Measurements from ENCODE around the gene DIP2C. TPM values are rescaled to one million over a fixed set of nuclear protein-coding genes. Genes with fewer than 3 reads are reported as not detected.

Gene DIP2C
- total RNA-seq, 3 donors from 2014 or later: 0.20 to 0.27 (median 0.26) TPM

- H3K36me3 Mint-ChIP-seq (ENCODE audit: insufficient read depth): peaks cover 14% of the 10 kb centered on the region
- no peaks in the 10 kb centered on the region for H3K4me1 Mint-ChIP-seq (ENCODE audit: low read depth)
- H3K27me3 Mint-ChIP-seq (ENCODE audit: low read depth): no peaks in the 10 kb centered on the region
- H3K9me3 Mint-ChIP-seq: no peaks in the 10 kb centered on the region
- no peak for DNase-seq
- ATAC-seq: no peak
- no peak overlapping the region for H3K4me3 Mint-ChIP-seq
Measured at GRCh38 chr10:413662-414071, 275.8 kb downstream of the DIP2C start.

- ATAC-seq: no peak
Measured at GRCh38 chr10:412109-412508, 277.4 kb downstream of the DIP2C start.

GRCh38 chr10:411603-412002 is 277.9 kb downstream of the DIP2C start:
- no peaks in the 10 kb centered on the region for H3K4me1 Mint-ChIP-seq (ENCODE audit: low read depth)
- DNase-seq: no peak

More at GRCh38 chr10:412109-412508, 277.4 kb downstream of the DIP2C start:
- Mint-ChIP-seq H3K4me1 (ENCODE audit: low read depth) (no peaks in the 10 kb centered on the region), H3K27me3 (ENCODE audit: low read depth) (no peaks in the 10 kb centered on the region), H3K4me3 (no peak overlapping the region), H3K36me3 (ENCODE audit: insufficient read depth) (peaks cover 16% of the 10 kb centered on the region), H3K9me3 (no peaks in the 10 kb centered on the region)
- no peak for DNase-seq

GRCh38 chr10:409408-410040 is 279.9 kb downstream of the DIP2C start:
- H3K27me3 Mint-ChIP-seq (ENCODE audit: low read depth): no peaks in the 10 kb centered on the region
- DNase-seq (no peak), ATAC-seq (no peak)
- H3K9me3 Mint-ChIP-seq: no peaks in the 10 kb centered on the region
- peaks cover 28% of the 10 kb centered on the region for H3K36me3 Mint-ChIP-seq (ENCODE audit: insufficient read depth)
- no peaks in the 10 kb centered on the region for H3K4me1 Mint-ChIP-seq (ENCODE audit: low read depth)
- H3K4me3 Mint-ChIP-seq: no peak overlapping the region

More at GRCh38 chr10:411603-412002, 277.9 kb downstream of the DIP2C start:
- Mint-ChIP-seq H3K9me3 (no peaks in the 10 kb centered on the region), H3K4me3 (no peak overlapping the region), H3K27me3 (ENCODE audit: low read depth) (no peaks in the 10 kb centered on the region), H3K36me3 (ENCODE audit: insufficient read depth) (peaks cover 19% of the 10 kb centered on the region)
- ATAC-seq: no peak

- no peaks in the 10 kb centered on the region for H3K9me3 Mint-ChIP-seq
- H3K4me3 Mint-ChIP-seq: no peak overlapping the region
- no peaks in the 10 kb centered on the region for H3K27me3 Mint-ChIP-seq (ENCODE audit: low read depth)
- no peaks in the 10 kb centered on the region for H3K4me1 Mint-ChIP-seq (ENCODE audit: low read depth)
- ATAC-seq (no peak), DNase-seq (no peak)
- H3K36me3 Mint-ChIP-seq (ENCODE audit: insufficient read depth): peaks cover 28% of the 10 kb centered on the region
Measured at GRCh38 chr10:408236-408635, 281.2 kb downstream of the DIP2C start.

GRCh38 chr10:406976-407375 is 282.5 kb downstream of the DIP2C start:
- ATAC-seq: no peak
- no peaks in the 10 kb centered on the region for H3K9me3 Mint-ChIP-seq
- peaks cover 28% of the 10 kb centered on the region for H3K36me3 Mint-ChIP-seq (ENCODE audit: insufficient read depth)
- no peak for DNase-seq
- H3K4me1 Mint-ChIP-seq (ENCODE audit: low read depth): no peaks in the 10 kb centered on the region
- no peak overlapping the region for H3K4me3 Mint-ChIP-seq
- no peaks in the 10 kb centered on the region for H3K27me3 Mint-ChIP-seq (ENCODE audit: low read depth)

GRCh38 chr10:405648-406047 is 283.8 kb downstream of the DIP2C start:
- ATAC-seq: no peak
- Mint-ChIP-seq H3K36me3 (ENCODE audit: insufficient read depth) (peaks cover 28% of the 10 kb centered on the region), H3K4me3 (no peak overlapping the region), H3K4me1 (ENCODE audit: low read depth) (no peaks in the 10 kb centered on the region), H3K27me3 (ENCODE audit: low read depth) (no peaks in the 10 kb centered on the region), H3K9me3 (no peaks in the 10 kb centered on the region)
- DNase-seq: no peak

- ATAC-seq (no peak), DNase-seq (no peak)
- Mint-ChIP-seq H3K4me3 (no peak overlapping the region), H3K4me1 (ENCODE audit: low read depth) (no peaks in the 10 kb centered on the region), H3K9me3 (no peaks in the 10 kb centered on the region), H3K27me3 (ENCODE audit: low read depth) (no peaks in the 10 kb centered on the region), H3K36me3 (ENCODE audit: insufficient read depth) (peaks cover 24% of the 10 kb centered on the region)
Measured at GRCh38 chr10:404991-405390, 284.5 kb downstream of the DIP2C start.

GRCh38 chr10:404346-404745 is 285.1 kb downstream of the DIP2C start:
- Mint-ChIP-seq H3K4me3 (no peak overlapping the region), H3K4me1 (ENCODE audit: low read depth) (no peaks in the 10 kb centered on the region), H3K9me3 (no peaks in the 10 kb centered on the region), H3K27me3 (ENCODE audit: low read depth) (no peaks in the 10 kb centered on the region), H3K36me3 (ENCODE audit: insufficient read depth) (peaks cover 23% of the 10 kb centered on the region)
- no peak for ATAC-seq
- DNase-seq: no peak

GRCh38 chr10:398954-399353 is 290.5 kb downstream of the DIP2C start:
- H3K4me1 Mint-ChIP-seq (ENCODE audit: low read depth): no peaks in the 10 kb centered on the region
- H3K36me3 Mint-ChIP-seq (ENCODE audit: insufficient read depth): peaks cover 1% of the 10 kb centered on the region
- H3K4me3 Mint-ChIP-seq: no peak overlapping the region
- H3K9me3 Mint-ChIP-seq: no peaks in the 10 kb centered on the region
- no peaks in the 10 kb centered on the region for H3K27me3 Mint-ChIP-seq (ENCODE audit: low read depth)
- ATAC-seq (no peak), DNase-seq (no peak)

GRCh38 chr10:397321-398068 is 292.0 kb downstream of the DIP2C start:
- ATAC-seq (no peak), DNase-seq (no peak)
- Mint-ChIP-seq H3K27me3 (ENCODE audit: low read depth) (no peaks in the 10 kb centered on the region), H3K4me3 (no peak overlapping the region), H3K9me3 (no peaks in the 10 kb centered on the region), H3K4me1 (ENCODE audit: low read depth) (no peaks in the 10 kb centered on the region), H3K36me3 (ENCODE audit: insufficient read depth) (no peaks in the 10 kb centered on the region)

- DNase-seq: no peak
- Mint-ChIP-seq H3K4me3 (no peak overlapping the region), H3K36me3 (ENCODE audit: insufficient read depth) (no peaks in the 10 kb centered on the region), H3K4me1 (ENCODE audit: low read depth) (no peaks in the 10 kb centered on the region), H3K27me3 (ENCODE audit: low read depth) (no peaks in the 10 kb centered on the region), H3K9me3 (no peaks in the 10 kb centered on the region)
- ATAC-seq: no peak
Measured at GRCh38 chr10:396535-397220, 292.8 kb downstream of the DIP2C start.

GRCh38 chr10:396107-396506 is 293.4 kb downstream of the DIP2C start:
- Mint-ChIP-seq H3K36me3 (ENCODE audit: insufficient read depth) (no peaks in the 10 kb centered on the region), H3K9me3 (no peaks in the 10 kb centered on the region), H3K4me1 (ENCODE audit: low read depth) (no peaks in the 10 kb centered on the region), H3K27me3 (ENCODE audit: low read depth) (no peaks in the 10 kb centered on the region), H3K4me3 (no peak overlapping the region)
- ATAC-seq: no peak
- DNase-seq: no peak

GRCh38 chr10:395665-396064 is 293.8 kb downstream of the DIP2C start:
- no peaks in the 10 kb centered on the region for H3K27me3 Mint-ChIP-seq (ENCODE audit: low read depth)
- no peak for DNase-seq
- no peaks in the 10 kb centered on the region for H3K9me3 Mint-ChIP-seq
- ATAC-seq: no peak
- no peaks in the 10 kb centered on the region for H3K36me3 Mint-ChIP-seq (ENCODE audit: insufficient read depth)
- no peaks in the 10 kb centered on the region for H3K4me1 Mint-ChIP-seq (ENCODE audit: low read depth)
- H3K4me3 Mint-ChIP-seq: no peak overlapping the region
